Endothelial cell of umbilical vein (primary cell): ENCODE measurements around the gene TSEN2. TPM values are rescaled to one million over a fixed set of nuclear protein-coding genes. Genes with fewer than 3 reads are reported as not detected.

ENCODE experiments used
- BruUV-seq: library from RNA; stranded (reverse); fragments of 400-500 nt; replicated peaks from 2 replicates; lab custom pipeline; 2021; lab: Mats Ljungman, UMichigan
- CTCF ChIA-PET: fragments of 300-600, 350-600 bp; sonication (Branson Sonifier 250); formaldehyde crosslinking; loops from one replicate; lab custom pipeline; 2021; ENCODE audit warnings: antibody characterized with exemption, inconsistent platforms; lab: Charles Lee
- POLR2A ChIA-PET: fragments of 300-600, 350-600 bp; sonication (Branson Sonifier 250); formaldehyde crosslinking; loops from one replicate; lab custom pipeline; 2021; ENCODE audit warnings: antibody characterized with exemption, inconsistent platforms; lab: Charles Lee
- DNase-seq: peaks from one replicate; pipeline ENCODE4 v3.0.0-alpha.2; 2011; ENCODE audit warnings: low read depth, low spot score
- FAIRE-seq: peaks from 2 replicates; lab custom pipeline; 2011; peaks lifted over from hg19 to GRCh38; lab: Jason Lieb, UNC
- H2AFZ ChIP-seq: 2 replicates; pipeline ENCODE4 v1.6.0; 2012; ENCODE audit warnings: low read depth, low read length, control low read depth, inconsistent platforms
- H3K27ac ChIP-seq: 2 replicates; pipeline ENCODE4 v1.5.1; 2011; ENCODE audit warnings: low read depth, mild to moderate bottlenecking, control low read depth, low read length, moderate library complexity; ENCODE audit not compliant: insufficient read depth
- H3K27me3 ChIP-seq, 2 experiments: 2 replicates each; pipeline versions ENCODE4 v1.6.0 to v1.6.1; 2011; ENCODE audit warnings: low read length in 2 of 2, mixed read lengths in 1 of 2; ENCODE audit not compliant: control insufficient read depth in 2 of 2, insufficient read depth in 2 of 2
- H3K36me3 ChIP-seq, 2 experiments: 2 replicates in 1 of 2; 3 replicates in 1 of 2; pipeline ENCODE4 v1.5.1; 2011; ENCODE audit warnings: low read length in 2 of 2, mild to moderate bottlenecking in 1 of 2, moderate library complexity in 1 of 2; ENCODE audit not compliant: control insufficient read depth in 2 of 2, insufficient read depth in 2 of 2; ENCODE audit errors: extremely low read depth in 1 of 2
- H3K4me1 ChIP-seq: 3 replicates; pipeline ENCODE4 v1.5.1; 2011; ENCODE audit warnings: mild to moderate bottlenecking, low read length; ENCODE audit not compliant: control insufficient read depth, insufficient read depth; ENCODE audit errors: extremely low read depth
- H3K4me2 ChIP-seq: 2 replicates; pipeline ENCODE4 v1.6.1; 2011; ENCODE audit warnings: low read length, control low read depth, mixed read lengths; ENCODE audit not compliant: insufficient read depth
- H3K4me3 ChIP-seq, 3 experiments: fragments of 200-600 bp in 1 of 3; sonication (generic), shearing (Covaris generic) in 1 of 3; replicated peaks in 1 of 3; 2 replicates each; pipeline ENCODE4 v1.5.1; 2011 to 2016; ENCODE audit warnings: control low read depth in 3 of 3, low read length in 3 of 3, mild to moderate bottlenecking in 2 of 3, inconsistent platforms in 1 of 3, low read depth in 1 of 3, moderate library complexity in 1 of 3; ENCODE audit not compliant: insufficient read depth in 1 of 3
- H3K79me2 ChIP-seq: 2 replicates; pipeline ENCODE4 v1.6.0; 2012; ENCODE audit warnings: low read length, inconsistent platforms; ENCODE audit not compliant: control insufficient read depth, insufficient read depth
- H3K9ac ChIP-seq: replicated peaks from 2 replicates; pipeline ENCODE3; 2011; ENCODE audit warnings: low read length, control low read depth; ENCODE audit not compliant: insufficient read depth; ENCODE audit errors: extremely low read depth
- H3K9me1 ChIP-seq: replicated peaks from 3 replicates; pipeline ENCODE4 v1.6.0; 2011; ENCODE audit warnings: mild to moderate bottlenecking, low read length; ENCODE audit not compliant: control insufficient read depth, insufficient read depth; ENCODE audit errors: extremely low read depth
- H3K9me3 ChIP-seq: replicated peaks from 2 replicates; pipeline ENCODE4 v1.5.1; 2012; ENCODE audit warnings: low read length, inconsistent platforms; ENCODE audit not compliant: control insufficient read depth, insufficient read depth
- H4K20me1 ChIP-seq: replicated peaks from 2 replicates; pipeline ENCODE3; 2011; ENCODE audit warnings: mild to moderate bottlenecking, low read length; ENCODE audit not compliant: control insufficient read depth, insufficient read depth; ENCODE audit errors: extremely low read depth
- EZH2 ChIP-seq: IDR thresholded peaks from 2 replicates; pipeline ENCODE4 v1.6.1; 2012; ENCODE audit warnings: borderline replicate concordance, low read depth, mild to moderate bottlenecking, moderate library complexity, low read length, inconsistent platforms; ENCODE audit not compliant: severe bottlenecking
- FOS ChIP-seq: IDR thresholded peaks from 2 replicates; pipeline ENCODE4 v1.6.1; 2011; ENCODE audit warnings: mild to moderate bottlenecking, low read length, moderate library complexity, borderline replicate concordance; ENCODE audit not compliant: insufficient read depth
- GATA2 ChIP-seq: IDR thresholded peaks from 2 replicates; pipeline ENCODE4 v1.7.0; 2011; ENCODE audit warnings: low read depth, mild to moderate bottlenecking, moderate library complexity, mixed read lengths, low read length; ENCODE audit not compliant: insufficient read length, insufficient read depth
- JUN ChIP-seq: IDR thresholded peaks from 2 replicates; pipeline ENCODE4 v1.6.1; 2011; ENCODE audit warnings: borderline replicate concordance, low read depth; ENCODE audit not compliant: insufficient read length, insufficient read depth
- MYC ChIP-seq: IDR thresholded peaks from one replicate; pipeline ENCODE4 v1.6.1; 2011; ENCODE audit warnings: mild to moderate bottlenecking, low read depth, low read length
- POLR2A ChIP-seq: IDR thresholded peaks from 2 replicates; pipeline ENCODE4 v1.6.1; 2012; ENCODE audit warnings: low read depth, mild to moderate bottlenecking, control low read depth, low read length
- POLR2AphosphoS5 ChIP-seq: IDR thresholded peaks from 2 replicates; pipeline ENCODE4 v1.6.1; 2012; ENCODE audit warnings: low read depth, mild to moderate bottlenecking, control low read depth, low read length, moderate library complexity; ENCODE audit not compliant: insufficient read depth
- dilution Hi-C: fragments of 300-500 bp; cut with MboI; formaldehyde crosslinking; loops from one replicate; pipeline ENCODE4 v1.15.0; 2019; ENCODE audit warnings: low sequenced_read_pairs; ENCODE audit not compliant: extremely low pct_ligation_motif_present
- intact Hi-C: fragments of 100-400 bp; cut with micrococcal nuclease; formaldehyde crosslinking; loops from one replicate; pipeline ENCODE4 v1.10.0; 2022
- polyA plus RNA-seq, 4 experiments: library from polyadenylated mRNA; depleted of rRNA in 3 of 4; stranded (reverse) in 3 of 4; unstranded in 1 of 4; fragments of >200 nt; gene quantifications; 2 replicates each; pipeline versions ENCODE4 v1.2.1 to v1.2.3, GENCODE V29; 2011 to 2012; ENCODE audit warnings: missing spikeins in 1 of 4
- total RNA-seq: library from RNA; stranded (reverse); gene quantifications from 2 replicates; pipeline ENCODE4 v1.2.3, GENCODE V29; 2021
- TF ChIP-seq, protein P1 (sequence below), 2 donors: IDR thresholded peaks; 1 replicate in 1 of 2; 2 replicates in 1 of 2; pipeline ENCODE4 v1.5.1; 2011; ENCODE audit warnings: low read length in 2 of 2, mild to moderate bottlenecking in 2 of 2, moderate library complexity in 2 of 2, control low read depth in 1 of 2, inconsistent platforms in 1 of 2, low read depth in 1 of 2; ENCODE audit not compliant: insufficient read depth in 1 of 2; ENCODE audit errors: extremely low read depth in 1 of 2
- TF ChIP-seq, protein P2 (sequence below): IDR thresholded peaks from 2 replicates; pipeline ENCODE4 v1.6.1; 2011; ENCODE audit not compliant: insufficient read depth, insufficient read length

TSEN2 gene
- total and polyA plus RNA-seq, 2 donors (not counting 3 experiments of a cell fraction or from before 2014, with no cell fraction given) = 8.3 to 12.1 TPM

DNA sequence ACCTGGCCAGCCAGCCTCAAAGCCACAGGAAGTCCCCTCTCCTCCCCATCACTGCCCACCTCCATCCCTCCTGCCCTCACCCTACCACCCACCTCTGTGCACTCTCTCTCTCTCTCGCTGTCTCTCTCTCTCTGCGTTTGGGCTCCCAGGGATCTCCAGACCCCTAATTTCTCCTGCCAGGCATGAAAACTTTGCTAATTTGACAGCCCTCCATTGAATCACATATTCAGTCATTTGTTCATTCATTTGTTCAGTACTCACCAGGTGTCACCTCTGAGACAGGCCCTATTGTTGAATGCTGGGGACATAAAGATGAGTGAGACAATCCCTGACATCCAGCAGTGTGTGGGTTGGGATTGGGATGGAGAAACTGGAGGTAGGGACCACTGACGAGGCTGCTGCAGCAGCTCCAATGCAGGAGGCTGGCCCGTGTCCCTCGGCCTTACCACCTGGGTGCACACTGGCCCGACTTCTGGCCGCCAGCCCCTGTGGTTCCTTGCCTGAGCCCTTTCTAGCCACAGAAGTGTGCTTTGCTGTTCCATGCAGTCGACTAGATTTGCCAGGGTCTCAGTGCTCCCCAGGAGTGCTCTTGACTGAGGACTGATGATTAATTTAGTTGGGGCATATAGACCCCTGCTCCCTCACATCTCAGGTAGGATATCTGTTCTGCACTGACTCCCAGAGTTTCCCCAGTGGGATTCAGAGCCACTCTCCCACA, 38.6 kb upstream of the TSEN2 start:
- ChIA-PET CTCF (no interaction called here), POLR2A (no interaction called here)
- dilution Hi-C loops = no loop called here
- BruUV-seq = no TSS peak
- intact Hi-C loops = no loop called here
- TF ChIP-seq JUN (no peak), MYC (no peak), POLR2AphosphoS5 (no peak), GATA2 (no peak), POLR2A (no peak), FOS (no peak), EZH2 (no peak)
- TF ChIP-seq, protein P1, sequence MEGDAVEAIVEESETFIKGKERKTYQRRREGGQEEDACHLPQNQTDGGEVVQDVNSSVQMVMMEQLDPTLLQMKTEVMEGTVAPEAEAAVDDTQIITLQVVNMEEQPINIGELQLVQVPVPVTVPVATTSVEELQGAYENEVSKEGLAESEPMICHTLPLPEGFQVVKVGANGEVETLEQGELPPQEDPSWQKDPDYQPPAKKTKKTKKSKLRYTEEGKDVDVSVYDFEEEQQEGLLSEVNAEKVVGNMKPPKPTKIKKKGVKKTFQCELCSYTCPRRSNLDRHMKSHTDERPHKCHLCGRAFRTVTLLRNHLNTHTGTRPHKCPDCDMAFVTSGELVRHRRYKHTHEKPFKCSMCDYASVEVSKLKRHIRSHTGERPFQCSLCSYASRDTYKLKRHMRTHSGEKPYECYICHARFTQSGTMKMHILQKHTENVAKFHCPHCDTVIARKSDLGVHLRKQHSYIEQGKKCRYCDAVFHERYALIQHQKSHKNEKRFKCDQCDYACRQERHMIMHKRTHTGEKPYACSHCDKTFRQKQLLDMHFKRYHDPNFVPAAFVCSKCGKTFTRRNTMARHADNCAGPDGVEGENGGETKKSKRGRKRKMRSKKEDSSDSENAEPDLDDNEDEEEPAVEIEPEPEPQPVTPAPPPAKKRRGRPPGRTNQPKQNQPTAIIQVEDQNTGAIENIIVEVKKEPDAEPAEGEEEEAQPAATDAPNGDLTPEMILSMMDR (IDR thresholded peaks at IDR 0.05; ENCODE audit: extremely low read depth in 1 of 2, insufficient read depth in 1 of 2, low read depth in 1 of 2, low read length in 2 of 2) = no peak
- TF ChIP-seq, protein P2, sequence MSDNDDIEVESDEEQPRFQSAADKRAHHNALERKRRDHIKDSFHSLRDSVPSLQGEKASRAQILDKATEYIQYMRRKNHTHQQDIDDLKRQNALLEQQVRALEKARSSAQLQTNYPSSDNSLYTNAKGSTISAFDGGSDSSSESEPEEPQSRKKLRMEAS = no peak
- Histone ChIP-seq H3K27me3 (no peaks in the 10 kb centered on the region), H4K20me1 (no peaks in the 10 kb centered on the region), H3K4me3 (no peak overlapping the region), H3K9me1 (no peaks in the 10 kb centered on the region), H2AFZ (no peak overlapping the region), H3K4me1 (no peaks in the 10 kb centered on the region), H3K9ac (no peak overlapping the region), H3K27ac (no peak overlapping the region), H3K79me2 (no peaks in the 10 kb centered on the region), H3K9me3 (no peaks in the 10 kb centered on the region), H3K36me3 (no peaks in the 10 kb centered on the region), H3K4me2 (no peak overlapping the region)
- FAIRE-seq (no peak), DNase-seq (no peak)
